Stimulated activated naive B cell treated with anti-CD40 and anti-IgM and Interleukin-4, amounts not matched to agents 10 μg/mL and 1 μg/mL and 100 μg/mL, for 72 hours (primary cell): ENCODE measurements around the gene STRIT1.

Experiments
- ATAC-seq, 2 donors: fragments of 150-1000 bp; cut with Tn5 transposase; replicated peaks; 2 replicates each; pipeline ENCODE4 v1.10.0; 2021; ENCODE audit warnings: moderate library complexity in 1 of 2
- DNase-seq: peaks from one replicate; pipeline ENCODE4 v3.0.0; 2021
- H3K27ac Mint-ChIP-seq: one replicate; pipeline ENCODE4 v1.8.0; 2022; ENCODE audit warnings: mild to moderate bottlenecking, mixed read lengths
- H3K27me3 Mint-ChIP-seq, 2 donors: one replicate each; pipeline ENCODE4 v1.8.0; 2022; ENCODE audit warnings: mixed read lengths in 2 of 2
- H3K36me3 Mint-ChIP-seq, 2 donors: one replicate each; pipeline ENCODE4 v1.8.0; 2022; ENCODE audit warnings: mixed read lengths in 2 of 2, mild to moderate bottlenecking in 1 of 2
- H3K4me1 Mint-ChIP-seq, 2 donors: one replicate each; pipeline ENCODE4 v1.8.0; 2022; ENCODE audit warnings: mixed read lengths in 2 of 2, mild to moderate bottlenecking in 1 of 2
- H3K4me3 Mint-ChIP-seq, 2 donors: one replicate each; pipeline ENCODE4 v1.8.0; 2022; ENCODE audit warnings: mild to moderate bottlenecking in 2 of 2, mixed read lengths in 2 of 2, moderate library complexity in 1 of 2
- H3K9me3 Mint-ChIP-seq, 2 donors: one replicate each; pipeline ENCODE4 v1.8.0; 2022; ENCODE audit warnings: mixed read lengths in 2 of 2, mild to moderate bottlenecking in 1 of 2

The STRIT1 gene

GRCh38 chr3:155293516-155293915, at the start of gene STRIT1:
Gene STRIT1, minus strand, starts transcription at chr3:155293683.
- Mint-ChIP-seq H3K4me3 (no peak within 1 kb of the TSS), H3K36me3 (peaks cover 0 to 4% of the 10 kb centered on the region in 2 donors), H3K27ac (no peak within 1 kb of the TSS), H3K9me3 (peaks cover 7 to 13% of the 10 kb centered on the region in 2 donors), H3K4me1 (no peaks in the 10 kb centered on the region), H3K27me3 (no peaks in the 10 kb centered on the region)
- DNase-seq (no peak), ATAC-seq (no peak)

DNA sequence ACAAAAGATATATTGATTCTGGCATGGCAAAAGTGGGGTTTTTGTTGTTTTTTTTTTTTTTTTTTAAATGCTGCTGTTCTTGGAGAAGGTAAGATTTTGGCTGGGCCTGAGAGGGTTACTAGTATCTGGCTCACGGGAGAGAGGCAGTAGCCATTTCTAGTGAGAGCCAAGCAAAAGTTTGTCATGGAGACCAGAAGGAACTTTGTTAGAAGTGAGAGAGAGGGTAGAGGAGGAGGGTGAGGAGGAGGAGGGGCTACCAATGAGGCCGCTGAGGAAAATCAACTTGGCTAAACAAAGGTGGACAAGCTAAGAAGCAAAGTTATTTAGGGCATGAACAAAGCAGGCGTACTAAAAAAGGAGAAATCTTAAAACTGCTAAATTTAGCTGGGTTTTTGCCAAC, 48.9 kb upstream of the STRIT1 start:
- H3K27me3 Mint-ChIP-seq: no peaks in the 10 kb centered on the region
- no peaks in the 10 kb centered on the region for H3K9me3 Mint-ChIP-seq
- no peaks in the 10 kb centered on the region for H3K36me3 Mint-ChIP-seq
- H3K4me3 Mint-ChIP-seq: no peak overlapping the region
- no peaks in the 10 kb centered on the region for H3K4me1 Mint-ChIP-seq
- ATAC-seq (no peak), DNase-seq (no peak)
- H3K27ac Mint-ChIP-seq: no peak overlapping the region

GRCh38 chr3:155339052-155339451, 45.6 kb upstream of the STRIT1 start:
- Mint-ChIP-seq H3K4me1 (peaks cover 0 to 3% of the 10 kb centered on the region in 2 donors), H3K36me3 (no peaks in the 10 kb centered on the region), H3K9me3 (no peaks in the 10 kb centered on the region), H3K27ac (no peak overlapping the region), H3K4me3 (no peak overlapping the region), H3K27me3 (no peaks in the 10 kb centered on the region)
- no peak for DNase-seq
- no peak for ATAC-seq

GRCh38 chr3:155335724-155336354, 42.4 kb upstream of the STRIT1 start:
- Mint-ChIP-seq H3K27ac (no peak overlapping the region), H3K9me3 (peaks cover 0 to 1% of the 10 kb centered on the region in 2 donors), H3K36me3 (no peaks in the 10 kb centered on the region), H3K4me3 (no peak overlapping the region), H3K27me3 (no peaks in the 10 kb centered on the region), H3K4me1 (peaks cover 0 to 3% of the 10 kb centered on the region in 2 donors)
- ATAC-seq (no peak), DNase-seq (no peak)

- Mint-ChIP-seq H3K27me3 (no peaks in the 10 kb centered on the region), H3K27ac (no peak overlapping the region), H3K36me3 (no peaks in the 10 kb centered on the region), H3K9me3 (peaks cover 0 to 1% of the 10 kb centered on the region in 2 donors), H3K4me1 (peaks cover 0 to 3% of the 10 kb centered on the region in 2 donors), H3K4me3 (no peak overlapping the region)
- ATAC-seq (peak; percentile 48), DNase-seq (no peak)
Observed at GRCh38 chr3:155334914-155335723, 41.6 kb upstream of the STRIT1 start.

GRCh38 chr3:155334215-155334913, 40.9 kb upstream of the STRIT1 start:
- H3K27ac Mint-ChIP-seq: no peak overlapping the region
- DNase-seq (no peak), ATAC-seq (no peak)
- H3K4me1 Mint-ChIP-seq: peaks cover 0 to 3% of the 10 kb centered on the region in 2 donors
- H3K36me3 Mint-ChIP-seq: no peaks in the 10 kb centered on the region
- H3K4me3 Mint-ChIP-seq: no peak overlapping the region
- peaks cover 0 to 1% of the 10 kb centered on the region in 2 donors for H3K9me3 Mint-ChIP-seq
- no peaks in the 10 kb centered on the region for H3K27me3 Mint-ChIP-seq

GRCh38 chr3:155332716-155333115, 39.2 kb upstream of the STRIT1 start:
- Mint-ChIP-seq H3K9me3 (peaks cover 0 to 1% of the 10 kb centered on the region in 2 donors), H3K36me3 (no peaks in the 10 kb centered on the region), H3K4me3 (no peak overlapping the region), H3K27ac (no peak overlapping the region), H3K4me1 (peaks cover 0 to 3% of the 10 kb centered on the region in 2 donors), H3K27me3 (no peaks in the 10 kb centered on the region)
- DNase-seq: no peak
- ATAC-seq: no peak

DNA sequence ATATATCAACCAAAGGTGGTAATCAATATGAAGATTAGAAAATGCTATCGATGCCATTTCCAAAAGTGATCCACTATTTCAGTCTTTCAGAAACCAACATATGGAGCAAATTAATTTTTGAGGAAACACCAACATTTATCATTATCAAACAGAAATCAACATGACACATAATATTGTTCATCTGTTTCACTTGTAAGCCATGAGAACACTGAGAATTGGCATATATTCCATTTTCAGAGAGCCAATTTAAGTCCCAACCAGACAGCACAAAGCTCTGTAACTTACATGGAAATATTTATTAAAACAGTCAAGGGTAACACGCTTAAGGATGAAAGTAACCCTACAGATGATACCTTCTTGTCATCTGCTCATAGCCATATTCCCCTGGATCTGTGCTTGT, 37.6 kb upstream of the STRIT1 start:
- DNase-seq (no peak), ATAC-seq (no peak)
- H3K36me3 Mint-ChIP-seq: no peaks in the 10 kb centered on the region
- H3K27me3 Mint-ChIP-seq: no peaks in the 10 kb centered on the region
- no peak overlapping the region for H3K27ac Mint-ChIP-seq
- peaks cover 0 to 3% of the 10 kb centered on the region in 2 donors for H3K4me1 Mint-ChIP-seq
- H3K9me3 Mint-ChIP-seq: peaks cover 0 to 1% of the 10 kb centered on the region in 2 donors
- H3K4me3 Mint-ChIP-seq: no peak overlapping the region

- H3K36me3 Mint-ChIP-seq: no peaks in the 10 kb centered on the region
Observed at GRCh38 chr3:155330370-155330769, 36.9 kb upstream of the STRIT1 start.

GRCh38 chr3:155329513-155330048, 36.1 kb upstream of the STRIT1 start:
- Mint-ChIP-seq H3K9me3 (peaks cover 0 to 1% of the 10 kb centered on the region in 2 donors), H3K27ac (no peak overlapping the region), H3K4me3 (no peak overlapping the region), H3K27me3 (no peaks in the 10 kb centered on the region), H3K36me3 (no peaks in the 10 kb centered on the region), H3K4me1 (no peaks in the 10 kb centered on the region)
- ATAC-seq: no peak
- DNase-seq: no peak

More at GRCh38 chr3:155330370-155330769, 36.9 kb upstream of the STRIT1 start:
- DNase-seq (no peak), ATAC-seq (no peak)
- Mint-ChIP-seq H3K27me3 (no peaks in the 10 kb centered on the region), H3K4me3 (no peak overlapping the region), H3K4me1 (peaks cover 0 to 3% of the 10 kb centered on the region in 2 donors), H3K9me3 (peaks cover 0 to 1% of the 10 kb centered on the region in 2 donors), H3K27ac (no peak overlapping the region)

- Mint-ChIP-seq H3K36me3 (no peaks in the 10 kb centered on the region), H3K4me1 (no peaks in the 10 kb centered on the region), H3K4me3 (no peak overlapping the region), H3K9me3 (no peaks in the 10 kb centered on the region), H3K27me3 (no peaks in the 10 kb centered on the region), H3K27ac (no peak overlapping the region)
- DNase-seq (no peak), ATAC-seq (no peak)
Observed at GRCh38 chr3:155327871-155328270, 34.4 kb upstream of the STRIT1 start.

- no peaks in the 10 kb centered on the region for H3K36me3 Mint-ChIP-seq
- no peaks in the 10 kb centered on the region for H3K4me1 Mint-ChIP-seq
- H3K27me3 Mint-ChIP-seq: no peaks in the 10 kb centered on the region
- no peaks in the 10 kb centered on the region for H3K9me3 Mint-ChIP-seq
- H3K27ac Mint-ChIP-seq: no peak overlapping the region
- H3K4me3 Mint-ChIP-seq: no peak overlapping the region
- ATAC-seq: no peak
- no peak for DNase-seq
Observed at GRCh38 chr3:155327430-155327829, 33.9 kb upstream of the STRIT1 start.

GRCh38 chr3:155326901-155327300, 33.4 kb upstream of the STRIT1 start:
- no peaks in the 10 kb centered on the region for H3K9me3 Mint-ChIP-seq
- H3K36me3 Mint-ChIP-seq: no peaks in the 10 kb centered on the region
- H3K4me1 Mint-ChIP-seq: no peaks in the 10 kb centered on the region
- no peak for ATAC-seq
- H3K27ac Mint-ChIP-seq: no peak overlapping the region
- no peaks in the 10 kb centered on the region for H3K27me3 Mint-ChIP-seq
- no peak overlapping the region for H3K4me3 Mint-ChIP-seq
- DNase-seq: no peak

DNA sequence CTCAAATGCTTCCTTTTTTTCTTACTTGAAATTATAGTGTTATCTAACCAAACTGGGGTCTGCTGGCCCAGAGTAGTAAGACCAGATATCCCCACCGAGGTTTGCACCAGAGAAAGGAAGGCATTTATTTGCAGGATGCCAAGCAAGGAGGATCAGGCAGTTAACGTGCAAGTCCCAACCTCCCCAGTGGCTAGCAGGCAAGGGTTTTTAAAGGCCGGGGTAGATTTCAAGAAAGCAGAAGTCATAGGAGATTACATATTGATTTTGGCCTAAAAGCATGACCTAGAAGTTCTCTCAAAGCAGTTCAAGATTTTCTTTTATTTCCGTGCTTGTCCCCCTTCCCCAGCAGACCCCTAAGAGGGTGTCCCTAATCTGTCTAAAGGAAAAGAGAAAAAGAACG, 32.8 kb upstream of the STRIT1 start:
- Mint-ChIP-seq H3K4me1 (no peaks in the 10 kb centered on the region), H3K27me3 (no peaks in the 10 kb centered on the region), H3K9me3 (no peaks in the 10 kb centered on the region), H3K4me3 (no peak overlapping the region), H3K27ac (no peak overlapping the region), H3K36me3 (no peaks in the 10 kb centered on the region)
- ATAC-seq (no peak), DNase-seq (no peak)
